Stimulated activated CD4-positive, alpha-beta T cell treated with anti-CD3 and anti-CD28 coated beads, Interleukin-12 subunit alpha, Interleukin-12 subunit beta, amount 100 ng/mL, for 4 hours (primary cell): ENCODE data around the gene SUB1.

Experiments used
- DNase-seq: peaks from one replicate; pipeline ENCODE4 v3.0.0-alpha.2; 2020

Gene SUB1

DNA sequence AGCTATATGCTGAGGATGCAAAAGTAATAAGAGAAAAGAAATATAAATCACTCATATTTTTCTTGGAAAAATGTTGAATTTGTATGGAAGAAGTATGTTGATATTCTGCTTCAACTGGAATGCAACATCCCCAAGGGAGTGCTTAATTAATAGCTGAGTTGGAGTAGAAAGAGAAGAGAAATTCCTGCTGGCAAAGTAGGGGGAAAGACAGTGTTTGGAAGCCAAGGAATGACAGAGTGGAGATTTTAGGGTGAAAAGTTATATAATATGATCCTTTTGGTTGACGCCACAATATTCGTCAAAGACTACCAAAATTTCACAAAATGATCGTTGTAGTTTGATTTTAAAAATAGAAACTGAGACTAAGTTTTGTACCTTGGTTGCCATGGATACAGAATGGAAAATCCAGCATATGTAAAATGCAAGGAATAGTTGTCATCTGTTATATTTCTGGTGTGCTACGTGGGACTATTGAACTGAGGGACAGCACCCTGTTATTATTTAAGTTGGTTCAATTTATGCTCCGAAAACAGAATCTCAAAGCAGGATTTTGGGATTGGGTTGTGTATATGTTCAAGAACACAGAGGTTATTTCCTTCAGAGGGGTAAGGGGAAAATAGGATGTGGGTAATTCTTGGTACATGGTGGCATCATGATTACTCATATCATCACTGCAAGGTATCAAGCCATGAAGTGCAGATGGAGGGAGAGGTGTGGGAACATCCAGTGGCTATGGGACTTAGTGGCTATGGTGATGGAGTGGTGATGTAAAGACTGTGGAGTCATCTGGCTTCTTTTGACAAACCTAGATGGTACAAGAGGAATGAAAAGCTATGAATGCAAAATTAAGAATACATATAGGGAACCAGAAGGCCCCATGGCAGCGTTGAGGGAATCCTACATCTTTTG, 61.0 kb downstream of the SUB1 start:
- DNase-seq = no peak

DNA sequence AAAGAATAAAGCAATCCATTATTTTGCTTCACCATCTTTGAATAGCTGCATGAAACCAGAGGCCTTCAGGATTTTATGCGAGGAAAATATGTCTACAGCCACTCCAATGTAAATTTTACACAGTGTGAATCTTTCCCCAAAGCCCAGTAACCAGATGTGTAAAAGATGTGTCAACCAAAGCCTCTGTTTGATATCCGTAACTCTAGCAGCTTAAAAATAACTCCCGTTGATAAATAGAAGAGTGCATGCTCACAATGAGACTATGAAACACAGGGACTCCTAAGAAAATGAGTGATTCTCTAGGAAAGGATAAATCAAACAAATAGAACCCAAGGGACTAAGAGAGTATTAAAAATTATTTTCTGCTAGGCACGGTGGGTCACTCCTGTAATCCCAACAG, 65.7 kb downstream of the SUB1 start:
- DNase-seq = no peak

DNA sequence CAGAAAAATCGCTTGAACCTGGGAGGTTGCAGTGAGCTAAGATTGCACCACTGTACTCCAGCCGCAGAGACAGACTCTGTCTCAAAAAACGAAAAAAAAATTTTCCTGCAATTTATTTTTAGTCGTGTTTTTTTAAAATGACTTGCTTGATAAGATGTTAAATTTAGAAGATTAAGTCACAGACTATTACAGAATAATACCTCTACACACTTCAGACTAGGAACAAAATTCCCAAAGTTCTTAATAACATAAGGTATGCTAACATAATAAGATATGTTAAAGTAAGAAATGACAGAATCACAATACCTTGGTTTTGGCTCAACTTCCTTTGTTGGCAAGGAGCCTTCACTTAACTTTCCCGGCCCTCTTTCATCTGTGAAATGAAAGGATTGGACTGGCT, 66.3 kb downstream of the SUB1 start:
- no peak for DNase-seq
